ENCODE results near the gene TMED1.

TMED1 gene

DNA sequence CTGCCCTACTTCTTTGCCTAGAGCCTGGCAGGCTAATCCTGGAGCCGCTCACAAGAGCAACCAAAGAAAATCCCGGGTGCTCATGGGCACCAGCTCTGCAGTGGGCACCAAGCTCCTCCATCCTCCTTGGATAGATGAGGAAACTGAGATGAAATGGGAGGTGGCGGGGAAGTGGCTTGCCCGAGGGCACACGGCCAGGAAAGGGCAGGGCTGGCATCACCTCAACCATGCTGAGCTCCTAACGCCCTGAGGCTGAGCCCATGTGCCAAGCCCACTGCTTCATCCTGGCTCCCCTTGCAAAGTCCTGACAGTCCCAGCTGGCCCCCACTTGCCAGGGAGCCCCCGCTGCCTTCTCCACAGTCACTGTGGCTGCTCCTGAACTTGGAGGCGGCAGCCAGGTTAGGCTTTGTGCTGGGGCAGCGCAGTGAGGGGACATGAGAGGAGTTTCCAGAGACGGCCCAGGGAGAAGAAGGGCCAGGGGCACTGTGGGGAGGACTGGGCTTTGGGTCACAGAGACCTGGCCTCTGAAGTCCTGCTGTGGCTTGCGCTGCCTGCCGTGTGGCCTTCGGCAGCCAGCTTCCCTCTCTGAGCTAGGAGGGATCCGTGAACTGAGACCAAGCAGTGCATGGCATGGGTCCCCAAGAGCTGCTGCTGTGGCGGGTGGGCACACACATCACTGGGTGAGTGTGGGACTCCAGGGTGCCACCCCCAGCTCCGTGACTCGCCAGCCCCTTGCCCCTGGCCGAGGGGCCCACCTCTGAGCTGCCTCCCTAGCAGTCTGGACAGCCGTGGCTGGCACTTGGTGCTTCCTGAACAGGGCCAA is 17.5 kb downstream of the TMED1 start:
- TF ChIP-seq, protein P1, sequence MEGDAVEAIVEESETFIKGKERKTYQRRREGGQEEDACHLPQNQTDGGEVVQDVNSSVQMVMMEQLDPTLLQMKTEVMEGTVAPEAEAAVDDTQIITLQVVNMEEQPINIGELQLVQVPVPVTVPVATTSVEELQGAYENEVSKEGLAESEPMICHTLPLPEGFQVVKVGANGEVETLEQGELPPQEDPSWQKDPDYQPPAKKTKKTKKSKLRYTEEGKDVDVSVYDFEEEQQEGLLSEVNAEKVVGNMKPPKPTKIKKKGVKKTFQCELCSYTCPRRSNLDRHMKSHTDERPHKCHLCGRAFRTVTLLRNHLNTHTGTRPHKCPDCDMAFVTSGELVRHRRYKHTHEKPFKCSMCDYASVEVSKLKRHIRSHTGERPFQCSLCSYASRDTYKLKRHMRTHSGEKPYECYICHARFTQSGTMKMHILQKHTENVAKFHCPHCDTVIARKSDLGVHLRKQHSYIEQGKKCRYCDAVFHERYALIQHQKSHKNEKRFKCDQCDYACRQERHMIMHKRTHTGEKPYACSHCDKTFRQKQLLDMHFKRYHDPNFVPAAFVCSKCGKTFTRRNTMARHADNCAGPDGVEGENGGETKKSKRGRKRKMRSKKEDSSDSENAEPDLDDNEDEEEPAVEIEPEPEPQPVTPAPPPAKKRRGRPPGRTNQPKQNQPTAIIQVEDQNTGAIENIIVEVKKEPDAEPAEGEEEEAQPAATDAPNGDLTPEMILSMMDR (IDR thresholded peaks at IDR 0.05) = no peak
- TF ChIP-seq ZFX (IDR thresholded peaks at IDR 0.05; ENCODE audit: borderline replicate concordance) = no peak

GRCh38 chr19:10817291-10818038 is 18.5 kb downstream of the TMED1 start:
- H3K27ac ChIP-seq = no peak overlapping the region
- TF ChIP-seq, protein P1 (IDR thresholded peaks at IDR 0.05) = no peak
- no peak for TF ChIP-seq ZFX (IDR thresholded peaks at IDR 0.05; ENCODE audit: borderline replicate concordance)

More for the DNA sequence above, 17.5 kb downstream of the TMED1 start:
- no peak overlapping the region for H3K27ac ChIP-seq

- no peak overlapping the region for H3K27ac ChIP-seq
- TF ChIP-seq, protein P1 (IDR thresholded peaks at IDR 0.05) = no peak
These were observed 19.3 kb downstream of the TMED1 start for GRCh38 chr19:10816691-10817090.

DNA sequence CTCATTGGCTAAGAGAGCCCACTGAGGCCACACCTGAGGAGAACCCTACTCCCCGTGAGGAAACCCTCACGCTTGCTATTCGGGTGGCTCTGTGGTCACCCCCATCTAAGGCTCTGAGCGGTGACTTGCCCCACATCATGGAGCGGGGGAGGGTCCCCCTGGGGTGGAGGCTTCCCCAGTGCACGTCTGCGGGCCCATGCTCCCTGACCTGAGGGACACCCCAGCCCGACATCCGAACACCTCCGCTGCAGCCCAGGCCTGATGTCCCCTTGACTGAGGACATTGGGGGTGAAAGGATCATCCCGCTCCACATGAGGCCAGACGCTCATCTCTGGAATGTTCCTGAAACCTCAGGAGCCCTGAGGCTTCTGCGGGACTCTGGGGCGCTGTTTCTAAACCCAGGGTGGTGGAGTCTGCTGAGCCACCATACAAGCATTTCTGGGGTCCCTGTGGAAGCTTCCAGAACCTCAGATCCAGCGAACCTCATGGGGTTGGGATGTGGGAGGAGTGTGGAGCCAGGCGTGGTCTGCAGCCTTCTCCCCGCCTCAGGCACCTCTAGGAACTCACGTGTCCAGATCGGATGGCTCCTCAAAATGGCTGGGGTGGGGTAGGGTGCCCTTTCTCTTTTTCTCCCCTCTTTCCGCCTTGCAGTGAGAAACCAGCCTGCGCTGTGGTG is 19.9 kb downstream of the TMED1 start:
- TF ChIP-seq, protein P1 (IDR thresholded peaks at IDR 0.05) = no peak
- TF ChIP-seq ZFX (IDR thresholded peaks at IDR 0.05; ENCODE audit: borderline replicate concordance) = no peak
- no peak overlapping the region for H3K27ac ChIP-seq

DNA sequence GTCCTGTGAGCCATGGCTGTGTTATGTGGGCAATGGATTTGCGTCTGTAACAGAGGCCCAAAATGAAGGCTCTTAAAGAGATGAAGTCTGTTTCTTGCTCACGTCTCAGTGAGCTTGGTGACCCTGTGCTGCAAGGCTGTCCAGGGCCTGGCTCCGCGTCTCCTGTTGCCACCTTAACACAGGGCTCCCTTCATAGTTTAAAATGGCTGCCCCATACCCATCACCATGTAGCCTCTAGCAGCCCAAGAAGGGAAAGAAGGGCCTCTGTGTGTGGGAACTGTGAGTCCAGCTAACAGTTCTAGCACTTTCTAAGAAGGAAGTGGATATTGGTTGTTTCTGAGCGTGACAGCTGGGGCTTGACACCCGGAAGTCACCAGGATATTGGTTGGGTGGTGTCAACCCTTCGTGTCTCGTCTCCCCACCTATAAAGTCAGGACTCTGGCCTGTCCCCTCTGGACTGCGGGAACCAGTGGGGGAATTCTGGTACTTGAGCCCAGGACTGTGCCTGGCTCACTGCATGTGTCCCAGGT is 20.9 kb downstream of the TMED1 start:
- TF ChIP-seq ZFX (IDR thresholded peaks at IDR 0.05; ENCODE audit: borderline replicate concordance) = no peak
- TF ChIP-seq, protein P1 (IDR thresholded peaks at IDR 0.05) = no peak
- no peak overlapping the region for H3K27ac ChIP-seq

GRCh38 chr19:10812902-10813404 is 23.1 kb downstream of the TMED1 start:
- TF ChIP-seq ZFX (IDR thresholded peaks at IDR 0.05; ENCODE audit: borderline replicate concordance) = no peak
- no peak overlapping the region for H3K27ac ChIP-seq

GRCh38 chr19:10812196-10812595 is 23.8 kb downstream of the TMED1 start:
- TF ChIP-seq, protein P1 (IDR thresholded peaks at IDR 0.05) = no peak
- no peak for TF ChIP-seq ZFX (IDR thresholded peaks at IDR 0.05; ENCODE audit: borderline replicate concordance)
- no peak overlapping the region for H3K27ac ChIP-seq
